Neuronal stem cell (in vitro differentiated cells): ENCODE measurements around the gene CHST11.

Source experiments
- DNase-seq: peaks from one replicate; pipeline ENCODE4 v3.0.0-alpha.2; 2013; ENCODE audit warnings: low spot score
- H2AFZ ChIP-seq: one replicate; pipeline ENCODE4 v1.6.1; 2013; ENCODE audit warnings: mild to moderate bottlenecking, low read length, inconsistent platforms
- H2AK5ac ChIP-seq: 2 replicates; pipeline ENCODE4 v1.6.1; 2013; ENCODE audit warnings: low read depth, mild to moderate bottlenecking, inconsistent platforms, low read length, moderate library complexity, mixed read lengths
- H2BK120ac ChIP-seq: 2 replicates; pipeline ENCODE4 v1.6.1; 2013; ENCODE audit warnings: low read depth, mild to moderate bottlenecking, inconsistent platforms, low read length, moderate library complexity, mixed read lengths
- H2BK12ac ChIP-seq: one replicate; pipeline ENCODE4 v1.6.1; 2013; ENCODE audit warnings: low read length, inconsistent platforms
- H2BK15ac ChIP-seq: 2 replicates; pipeline ENCODE4 v1.6.1; 2013; ENCODE audit warnings: mild to moderate bottlenecking, low read length, inconsistent platforms, mixed read lengths
- H2BK5ac ChIP-seq: one replicate; pipeline ENCODE4 v1.6.1; 2013; ENCODE audit warnings: inconsistent platforms, mild to moderate bottlenecking, low read length, moderate library complexity
- H3K14ac ChIP-seq: one replicate; pipeline ENCODE4 v1.6.1; 2013; ENCODE audit warnings: low read length, inconsistent platforms
- H3K18ac ChIP-seq: 2 replicates; pipeline ENCODE4 v1.6.1; 2013; ENCODE audit warnings: low read length, inconsistent platforms
- H3K23ac ChIP-seq: 2 replicates; pipeline ENCODE4 v1.6.1; 2013; ENCODE audit warnings: low read depth, mild to moderate bottlenecking, mixed read lengths, low read length, inconsistent platforms; ENCODE audit not compliant: poor library complexity
- H3K27ac ChIP-seq: replicated peaks from 3 replicates; pipeline ENCODE4 v1.5.1; 2013; ENCODE audit warnings: low read length, inconsistent platforms
- H3K27me3 ChIP-seq, 3 experiments: 2 replicates each; pipeline ENCODE4 v1.6.1; 2013; ENCODE audit warnings: low read length in 3 of 3, mild to moderate bottlenecking in 2 of 3, inconsistent platforms in 1 of 3, low read depth in 1 of 3, mixed read lengths in 1 of 3, moderate library complexity in 1 of 3; ENCODE audit not compliant: control insufficient read depth in 3 of 3, insufficient read depth in 3 of 3
- H3K36me3 ChIP-seq, 2 donors: replicated peaks in 1 of 2; 2 replicates each; pipeline ENCODE4 v1.6.1; 2013; ENCODE audit warnings: low read length in 2 of 2; ENCODE audit not compliant: control insufficient read depth in 2 of 2, insufficient read depth in 2 of 2
- H3K4ac ChIP-seq: 2 replicates; pipeline ENCODE4 v1.6.1; 2013; ENCODE audit warnings: inconsistent platforms, mild to moderate bottlenecking, low read length, moderate library complexity
- H3K4me1 ChIP-seq, 2 donors: 1 replicate in 1 of 2; 2 replicates in 1 of 2; pipeline ENCODE4 v1.6.1; 2013; ENCODE audit warnings: low read length in 2 of 2, low read depth in 1 of 2; ENCODE audit not compliant: control insufficient read depth in 2 of 2, insufficient read depth in 1 of 2
- H3K4me2 ChIP-seq: one replicate; pipeline ENCODE4 v1.6.1; 2013; ENCODE audit warnings: mild to moderate bottlenecking, low read length, inconsistent platforms; ENCODE audit not compliant: insufficient read depth, poor library complexity, severe bottlenecking
- H3K4me3 ChIP-seq, 2 donors: 2 replicates each; pipeline ENCODE4 v1.5.1; 2013; ENCODE audit warnings: low read length in 2 of 2, mild to moderate bottlenecking in 2 of 2, inconsistent platforms in 1 of 2, moderate library complexity in 1 of 2
- H3K79me1 ChIP-seq: one replicate; pipeline ENCODE4 v1.6.1; 2013; ENCODE audit warnings: low read depth, mild to moderate bottlenecking, inconsistent platforms, low read length, moderate library complexity
- H3K9ac ChIP-seq: one replicate; pipeline ENCODE4 v1.6.1; 2013; ENCODE audit warnings: mild to moderate bottlenecking, low read depth, low read length, inconsistent platforms; ENCODE audit not compliant: poor library complexity
- H3K9me3 ChIP-seq, 2 donors: replicated peaks in 1 of 2; 2 replicates each; pipeline versions ENCODE3 to v1.6.1; 2013; ENCODE audit warnings: low read length in 2 of 2, mild to moderate bottlenecking in 2 of 2, inconsistent platforms in 1 of 2, low read depth in 1 of 2, mixed read lengths in 1 of 2, moderate library complexity in 1 of 2; ENCODE audit not compliant: control insufficient read depth in 2 of 2, insufficient read depth in 1 of 2
- H4K8ac ChIP-seq: one replicate; pipeline ENCODE4 v1.6.1; 2013; ENCODE audit warnings: low read depth, mild to moderate bottlenecking, inconsistent platforms, low read length, moderate library complexity
- H4K91ac ChIP-seq: one replicate; pipeline ENCODE4 v1.6.1; 2013; ENCODE audit warnings: low read length, low read depth, mild to moderate bottlenecking, inconsistent platforms; ENCODE audit not compliant: poor library complexity
- WGBS, 2 donors: extraction: QIAGEN DNeasy Blood & Tissue Kit; methylation state at CpG; one replicate each; pipeline ENCODE4 v1.1.7; 2013; ENCODE audit warnings: missing lambda C conversion rate in 2 of 2, mixed read lengths in 1 of 2; ENCODE audit not compliant: insufficient read length in 2 of 2, insufficient replicate concordance in 1 of 2; ENCODE audit errors: extremely low coverage in 2 of 2; 5-methylcytosine and 5-hydroxymethylcytosine counted together

The CHST11 gene

DNA sequence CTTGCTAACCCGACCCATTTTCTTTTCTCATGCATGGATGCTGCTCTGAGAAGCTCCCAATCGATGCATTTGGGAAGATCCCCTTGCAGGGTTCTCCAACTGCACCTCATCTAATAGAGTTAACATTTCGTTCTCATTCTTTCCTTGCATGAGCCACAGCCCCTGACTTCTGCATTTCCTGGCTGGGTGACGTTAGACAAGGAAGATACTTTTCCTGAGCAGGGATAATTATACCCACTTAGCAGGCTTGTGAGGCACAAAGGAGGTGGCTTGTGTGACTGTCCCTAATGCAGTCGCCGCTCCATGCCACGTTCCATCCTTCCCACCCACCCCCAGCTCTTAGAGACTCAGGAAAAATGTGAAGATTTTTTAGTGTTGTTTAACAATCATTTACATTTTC is 195.1 kb downstream of the CHST11 start:
- Histone ChIP-seq H3K9ac (no peak overlapping the region), H3K9me3 (peaks cover 0 to 2% of the 10 kb centered on the region in 2 donors), H2BK120ac (no peak overlapping the region), H3K4me2 (no peak overlapping the region), H3K23ac (no peak overlapping the region), H3K4me1 (peaks cover 14 to 23% of the 10 kb centered on the region in 2 donors), H3K27ac (no peak overlapping the region), H3K4ac (no peak overlapping the region), H4K8ac (no peak overlapping the region), H4K91ac (no peak overlapping the region), H3K4me3 (no peak overlapping the region), H2BK5ac (no peak overlapping the region), H2BK15ac (no peak overlapping the region), H3K27me3 (no peaks in the 10 kb centered on the region), H3K36me3 (no peaks in the 10 kb centered on the region), H2AK5ac (no peak overlapping the region), H3K14ac (no peak overlapping the region), H2BK12ac (no peak overlapping the region), H3K79me1 (no peaks in the 10 kb centered on the region), H3K18ac (no peak overlapping the region), H2AFZ (no peak overlapping the region)
- no peak for DNase-seq
- WGBS, 2 donors: no CpG with 5 or more reads among the region's 7 CpGs

DNA sequence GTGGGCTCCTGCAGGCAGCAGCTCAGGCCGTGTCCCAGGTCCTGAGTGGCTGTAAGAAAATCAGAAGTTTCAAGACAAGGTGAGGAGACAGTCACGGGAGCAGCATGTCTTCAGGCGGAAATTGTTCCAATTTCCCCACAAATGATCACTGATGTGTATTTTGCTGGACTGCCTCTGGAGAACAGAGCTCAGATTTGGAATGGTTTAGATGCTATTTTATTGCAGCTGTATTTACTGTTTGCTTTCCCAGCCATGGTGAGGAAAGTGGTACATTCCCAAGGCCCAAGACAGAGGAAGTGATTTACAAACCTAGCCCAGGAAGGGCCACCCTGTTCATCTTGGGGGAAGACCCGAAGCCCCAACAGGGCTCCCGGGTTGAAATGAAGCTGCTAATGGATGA is 195.6 kb downstream of the CHST11 start:
- no peaks in the 10 kb centered on the region for H3K9me3 ChIP-seq
- no peak overlapping the region for H2BK5ac ChIP-seq
- H2BK120ac ChIP-seq: no peak overlapping the region
- H3K4ac ChIP-seq: no peak overlapping the region
- no peak overlapping the region for H3K14ac ChIP-seq
- WGBS, 2 donors: no CpG with 5 or more reads among the region's 5 CpGs
- no peak overlapping the region for H3K9ac ChIP-seq
- no peak overlapping the region for H3K27ac ChIP-seq
- no peak overlapping the region for H2AK5ac ChIP-seq
- H2BK12ac ChIP-seq: no peak overlapping the region
- DNase-seq: no peak
- no peak overlapping the region for H2AFZ ChIP-seq
- H3K36me3 ChIP-seq: no peaks in the 10 kb centered on the region
- no peak overlapping the region for H2BK15ac ChIP-seq
- no peak overlapping the region for H3K18ac ChIP-seq
- no peak overlapping the region for H4K91ac ChIP-seq
- peaks cover 14 to 23% of the 10 kb centered on the region in 2 donors for H3K4me1 ChIP-seq
- H3K27me3 ChIP-seq: no peaks in the 10 kb centered on the region
- no peak overlapping the region for H3K4me3 ChIP-seq
- no peaks in the 10 kb centered on the region for H3K79me1 ChIP-seq
- H4K8ac ChIP-seq: no peak overlapping the region
- no peak overlapping the region for H3K23ac ChIP-seq
- no peak overlapping the region for H3K4me2 ChIP-seq

DNA sequence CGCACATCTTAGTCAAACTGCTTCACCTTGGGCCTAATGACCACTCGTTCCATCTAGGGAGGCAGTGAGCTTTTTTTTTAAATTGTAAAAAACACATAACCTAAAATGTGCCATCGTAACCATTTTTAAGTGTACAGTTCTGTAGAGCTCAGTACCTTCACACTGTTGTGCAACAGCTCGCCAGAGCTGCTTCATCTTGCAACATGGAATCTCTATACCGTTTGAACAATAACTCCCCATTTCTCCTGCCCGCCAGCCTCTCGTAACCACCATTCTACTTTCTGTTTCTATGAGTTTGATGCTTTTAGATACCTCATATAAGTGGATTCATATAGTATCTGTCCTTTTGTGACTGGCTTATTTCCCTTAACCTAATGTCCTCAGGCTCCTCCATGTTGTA is 196.2 kb downstream of the CHST11 start:
- H2BK15ac ChIP-seq: no peak overlapping the region

DNA sequence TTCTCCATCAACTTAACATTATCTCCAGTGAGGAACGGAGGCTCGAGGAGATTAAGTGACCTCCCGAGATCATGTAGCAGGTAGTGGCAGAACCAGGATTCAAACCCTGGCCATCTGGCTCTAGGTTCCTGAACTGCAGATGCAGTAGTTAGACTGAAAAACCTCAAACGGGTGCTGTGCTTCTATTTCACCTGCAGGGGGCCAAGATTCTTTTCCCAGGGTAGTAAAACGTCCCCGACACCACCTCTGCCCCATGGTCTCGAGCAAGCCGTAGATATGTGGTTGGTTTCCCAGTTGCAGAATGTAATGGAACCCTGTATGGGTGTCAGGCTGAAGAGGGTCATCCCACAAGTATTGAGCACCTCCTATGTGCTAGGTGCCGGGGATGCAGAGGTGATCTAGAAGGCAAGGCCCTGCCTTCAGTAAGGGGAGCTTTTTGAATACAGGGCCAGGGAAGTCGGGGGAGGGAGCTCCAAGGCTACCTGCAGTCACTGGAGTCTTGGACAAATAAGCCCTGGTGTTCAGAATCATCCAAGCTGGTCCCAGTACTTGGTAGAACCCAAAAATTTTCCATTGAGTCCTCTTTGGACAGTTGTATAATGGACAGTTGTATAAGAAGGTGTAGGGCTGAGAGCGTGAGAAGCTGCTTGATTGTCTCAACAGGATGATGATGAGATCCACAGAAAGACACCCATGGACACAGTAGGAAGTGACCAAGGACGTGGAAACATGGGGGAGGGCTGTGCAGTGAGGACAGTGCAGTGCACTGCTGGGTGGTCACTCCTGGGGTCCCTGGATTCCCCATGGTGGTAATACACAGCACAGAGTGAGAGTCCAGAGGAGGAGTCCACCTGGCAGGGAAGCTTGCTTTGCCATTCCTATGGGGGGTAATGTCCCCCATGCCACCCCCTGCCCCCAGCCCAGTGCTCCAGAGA is 197.2 kb downstream of the CHST11 start:
- no peaks in the 10 kb centered on the region for H3K9me3 ChIP-seq
- H2BK5ac ChIP-seq: no peak overlapping the region
- H3K23ac ChIP-seq: no peak overlapping the region
- no peak overlapping the region for H2AK5ac ChIP-seq
- DNase-seq: no peak
- no peaks in the 10 kb centered on the region for H3K79me1 ChIP-seq
- H3K4me1 ChIP-seq: peaks cover 14 to 26% of the 10 kb centered on the region in 2 donors
- no CpG with 5 or more reads among the region's 12 CpGs for WGBS, 2 donors
- H3K4me2 ChIP-seq: no peak overlapping the region
- H3K18ac ChIP-seq: peak overlapping the region; percentile 17
- no peak overlapping the region for H2BK120ac ChIP-seq
- H2BK12ac ChIP-seq: no peak overlapping the region
- H2AFZ ChIP-seq: no peak overlapping the region
- no peak overlapping the region for H3K14ac ChIP-seq
- H3K27me3 ChIP-seq: no peaks in the 10 kb centered on the region
- no peaks in the 10 kb centered on the region for H3K36me3 ChIP-seq
- no peak overlapping the region for H3K27ac ChIP-seq
- peak overlapping the region; percentile 8 for H2BK15ac ChIP-seq
- no peak overlapping the region for H4K8ac ChIP-seq
- H3K9ac ChIP-seq: no peak overlapping the region
- no peak overlapping the region for H3K4ac ChIP-seq
- H3K4me3 ChIP-seq: no peak overlapping the region
- no peak overlapping the region for H4K91ac ChIP-seq

More for the DNA sequence above, 196.2 kb downstream of the CHST11 start:
- Histone ChIP-seq H4K8ac (no peak overlapping the region), H2AFZ (no peak overlapping the region), H3K79me1 (no peaks in the 10 kb centered on the region), H3K27me3 (no peaks in the 10 kb centered on the region), H3K27ac (no peak overlapping the region), H2AK5ac (no peak overlapping the region), H3K36me3 (no peaks in the 10 kb centered on the region), H2BK5ac (no peak overlapping the region), H2BK120ac (no peak overlapping the region), H3K4me1 (peaks cover 14 to 26% of the 10 kb centered on the region in 2 donors), H3K4ac (no peak overlapping the region), H3K9me3 (no peaks in the 10 kb centered on the region), H3K4me3 (no peak overlapping the region), H3K4me2 (no peak overlapping the region), H3K14ac (no peak overlapping the region), H3K23ac (no peak overlapping the region), H2BK12ac (no peak overlapping the region), H3K18ac (no peak overlapping the region), H3K9ac (no peak overlapping the region), H4K91ac (no peak overlapping the region)
- DNase-seq: no peak
- no CpG with 5 or more reads among the region's 7 CpGs for WGBS, 2 donors
